ENCODE data around the gene UNC5A. TPM values are rescaled to one million over a fixed set of nuclear protein-coding genes. Genes with fewer than 3 reads are reported as not detected.

Gene UNC5A
- under 1 TPM in 3 of 4 donors, not detected in 1; 0.34 to 0.67 (median 0.67) TPM for total RNA-seq

DNA sequence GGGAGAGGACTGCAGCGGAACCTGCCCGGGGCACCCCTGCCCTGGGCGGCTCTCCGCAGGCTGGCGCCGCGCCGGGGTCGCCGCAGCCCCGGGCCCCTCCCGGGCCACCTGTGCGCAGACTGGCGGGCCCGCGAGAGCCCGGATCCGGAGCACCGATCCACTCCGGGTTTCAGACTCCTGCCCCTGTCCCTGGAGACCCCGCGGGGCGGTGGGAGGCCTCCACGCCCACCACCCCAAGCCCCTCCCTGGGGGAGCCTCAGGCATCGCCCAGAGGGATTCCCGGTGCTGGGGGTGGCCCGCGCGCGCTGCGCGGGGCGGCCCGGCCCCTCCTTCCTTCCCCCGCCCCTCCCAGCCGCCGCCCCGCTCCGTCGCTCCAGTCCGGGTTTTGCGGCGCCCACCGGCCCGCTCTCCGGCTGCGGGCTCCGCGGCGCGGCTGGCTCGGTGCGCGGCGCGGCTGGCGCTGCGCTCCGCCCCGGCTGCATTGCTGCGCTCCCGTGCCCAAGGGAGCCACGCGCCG lies at the start of gene UNC5A:
Gene UNC5A, plus strand, starts transcription at position 479 of the 517 bp plus-strand sequence. CDS start 192 bp downstream, outside the sequence.
- no CpG with 5 or more reads among the region's 65 CpGs for WGBS, 2 donors
- peaks cover 0 to 8% of the 10 kb centered on the region in 2 donors for H3K4me1 ChIP-seq
- H3K9me3 ChIP-seq, result no peaks in the 10 kb centered on the region
- TF ChIP-seq POLR2A (IDR thresholded peaks at IDR 0.05), result no peak
- TF ChIP-seq, protein P1, sequence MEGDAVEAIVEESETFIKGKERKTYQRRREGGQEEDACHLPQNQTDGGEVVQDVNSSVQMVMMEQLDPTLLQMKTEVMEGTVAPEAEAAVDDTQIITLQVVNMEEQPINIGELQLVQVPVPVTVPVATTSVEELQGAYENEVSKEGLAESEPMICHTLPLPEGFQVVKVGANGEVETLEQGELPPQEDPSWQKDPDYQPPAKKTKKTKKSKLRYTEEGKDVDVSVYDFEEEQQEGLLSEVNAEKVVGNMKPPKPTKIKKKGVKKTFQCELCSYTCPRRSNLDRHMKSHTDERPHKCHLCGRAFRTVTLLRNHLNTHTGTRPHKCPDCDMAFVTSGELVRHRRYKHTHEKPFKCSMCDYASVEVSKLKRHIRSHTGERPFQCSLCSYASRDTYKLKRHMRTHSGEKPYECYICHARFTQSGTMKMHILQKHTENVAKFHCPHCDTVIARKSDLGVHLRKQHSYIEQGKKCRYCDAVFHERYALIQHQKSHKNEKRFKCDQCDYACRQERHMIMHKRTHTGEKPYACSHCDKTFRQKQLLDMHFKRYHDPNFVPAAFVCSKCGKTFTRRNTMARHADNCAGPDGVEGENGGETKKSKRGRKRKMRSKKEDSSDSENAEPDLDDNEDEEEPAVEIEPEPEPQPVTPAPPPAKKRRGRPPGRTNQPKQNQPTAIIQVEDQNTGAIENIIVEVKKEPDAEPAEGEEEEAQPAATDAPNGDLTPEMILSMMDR (IDR thresholded peaks at IDR 0.05), result no peak
- H3K4me3 ChIP-seq (replicated peaks in 1 of 3), result no peak within 1 kb of the TSS
- no peak for DNase-seq
- no peaks in the 10 kb centered on the region for H3K27me3 ChIP-seq
- intact Hi-C loops (cut with DNase I), result no loop called here
- no peaks in the 10 kb centered on the region for H3K36me3 ChIP-seq
- H3K27ac ChIP-seq, result no peak within 1 kb of the TSS

DNA sequence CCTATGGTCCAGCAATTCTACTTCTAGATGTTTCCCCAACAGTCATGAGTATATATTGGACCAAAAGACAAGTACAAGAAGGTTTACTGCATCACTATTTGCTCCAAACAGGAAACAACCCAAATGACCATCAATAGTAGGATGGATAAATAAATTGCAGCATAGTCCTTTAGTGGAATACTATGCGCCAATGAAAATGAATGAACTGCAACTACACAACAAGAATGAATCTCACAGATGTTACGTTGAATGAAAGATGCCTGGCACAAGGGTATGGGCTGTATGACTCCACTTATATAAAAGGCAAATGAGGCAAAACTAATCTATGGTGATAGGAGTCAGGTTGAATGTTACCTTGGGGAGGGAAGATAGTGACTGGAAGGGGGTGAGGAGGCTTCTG lies 48.6 kb upstream of the UNC5A start:
- TF ChIP-seq POLR2A (IDR thresholded peaks at IDR 0.05), result no peak
- TF ChIP-seq, protein P1 (IDR thresholded peaks at IDR 0.05), result no peak
- WGBS, 2 donors, result 92% methylated on average over 2 of the region's 2 CpGs
- H3K27me3 ChIP-seq, result no peaks in the 10 kb centered on the region
- no peak overlapping the region for H3K4me3 ChIP-seq (replicated peaks in 1 of 3)
- no peaks in the 10 kb centered on the region for H3K9me3 ChIP-seq
- H3K27ac ChIP-seq, result no peak overlapping the region
- H3K4me1 ChIP-seq, result no peaks in the 10 kb centered on the region
- intact Hi-C loops (cut with DNase I), result no loop called here
- H3K36me3 ChIP-seq, result no peaks in the 10 kb centered on the region
- DNase-seq, result no peak

DNA sequence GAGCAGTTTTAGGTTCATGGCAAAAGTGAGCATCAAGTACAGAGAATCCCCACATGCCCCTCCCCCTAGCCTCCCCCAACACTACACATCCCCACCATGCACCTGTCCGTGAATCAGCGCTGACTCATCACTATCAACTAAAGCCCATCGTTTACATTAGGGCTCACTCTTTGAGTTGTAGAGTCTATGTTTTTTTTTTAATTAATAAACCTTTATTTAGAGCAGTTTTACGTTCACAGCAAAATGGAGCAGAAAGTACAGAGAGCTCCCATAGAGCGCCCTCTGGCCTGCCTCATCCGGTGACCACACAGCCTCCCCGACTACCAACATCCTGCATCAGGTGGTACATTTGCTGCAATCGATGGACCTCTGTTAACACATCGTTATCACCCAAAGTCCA lies 47.9 kb upstream of the UNC5A start:
- Histone ChIP-seq H3K4me1 (no peaks in the 10 kb centered on the region), H3K9me3 (no peaks in the 10 kb centered on the region), H3K36me3 (no peaks in the 10 kb centered on the region), H3K27me3 (no peaks in the 10 kb centered on the region), H3K4me3 (replicated peaks in 1 of 3) (no peak overlapping the region), H3K27ac (no peak overlapping the region)
- 55 to 63% methylated on average over 9 of the region's 9 CpGs for WGBS, 2 donors
- TF ChIP-seq POLR2A (IDR thresholded peaks at IDR 0.05), result no peak
- TF ChIP-seq, protein P1 (IDR thresholded peaks at IDR 0.05), result no peak
- intact Hi-C loops (cut with DNase I), result no loop called here
- DNase-seq, result no peak

DNA sequence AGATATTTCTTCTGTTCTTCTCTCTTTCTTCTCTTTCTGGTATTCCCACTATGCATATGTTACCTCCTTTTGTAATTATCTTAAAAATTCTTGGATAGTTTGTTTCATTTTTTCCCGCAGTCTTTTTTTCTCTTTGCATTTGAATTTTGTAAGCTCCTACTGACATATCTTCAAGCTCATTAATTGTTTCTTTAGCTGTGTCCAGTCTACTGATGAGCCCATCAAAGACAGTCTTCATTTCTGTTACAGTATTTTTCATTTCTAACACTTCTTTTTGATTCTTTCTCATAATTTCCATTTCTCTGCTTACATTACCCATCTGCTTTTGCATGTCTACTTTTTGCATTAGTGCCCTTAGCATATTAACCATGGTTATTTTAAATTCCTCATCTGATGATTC lies 44.7 kb upstream of the UNC5A start:
- DNase-seq, result no peak
- Histone ChIP-seq H3K36me3 (no peaks in the 10 kb centered on the region), H3K4me3 (replicated peaks in 1 of 3) (no peak overlapping the region), H3K4me1 (no peaks in the 10 kb centered on the region), H3K9me3 (no peaks in the 10 kb centered on the region), H3K27me3 (no peaks in the 10 kb centered on the region), H3K27ac (no peak overlapping the region)
- TF ChIP-seq, protein P1 (IDR thresholded peaks at IDR 0.05), result no peak
- intact Hi-C loops (cut with DNase I), result no loop called here
- WGBS, 2 donors, result 89 to 91% methylated on average over 1 of the region's 1 CpG

DNA sequence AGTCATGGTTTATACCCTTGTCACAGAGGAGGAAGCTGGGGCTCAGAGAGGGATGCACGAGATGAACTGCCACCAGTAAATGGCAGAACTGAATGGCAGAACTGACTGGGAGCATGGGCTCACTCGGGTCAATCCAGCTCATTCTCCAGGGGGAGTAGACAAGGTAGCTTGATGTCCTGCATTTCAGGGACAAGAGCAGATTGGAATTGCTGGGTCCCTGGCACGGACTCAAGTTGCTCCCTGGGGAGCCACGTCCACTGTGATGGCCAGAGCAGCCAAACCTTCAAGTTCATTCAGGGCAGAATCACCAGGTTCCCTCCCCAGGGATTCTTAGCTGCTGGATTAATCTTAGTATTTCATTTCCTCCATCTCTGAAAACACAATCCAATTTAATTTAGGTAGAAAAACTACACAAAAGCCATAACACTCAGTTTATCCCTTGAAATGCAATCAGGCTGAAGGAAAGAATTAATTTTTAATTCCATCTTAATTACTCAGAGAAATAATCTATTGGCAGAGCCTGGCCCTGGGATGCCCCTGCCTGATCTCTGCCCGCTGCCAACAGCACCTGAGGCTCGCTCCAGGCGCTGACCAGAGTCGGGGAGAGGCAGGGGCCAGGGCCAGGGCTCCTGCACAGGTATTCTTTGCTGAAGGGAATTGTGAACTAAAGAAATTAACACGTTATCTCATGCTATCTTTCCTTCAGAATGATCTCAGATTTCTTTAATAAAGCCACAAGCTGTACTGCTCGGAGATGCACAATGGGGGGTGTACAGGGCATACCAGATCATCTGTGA lies 42.0 kb upstream of the UNC5A start:
- H3K4me3 ChIP-seq (replicated peaks in 1 of 3), result no peak overlapping the region
- TF ChIP-seq, protein P1 (IDR thresholded peaks at IDR 0.05), result no peak
- TF ChIP-seq POLR2A (IDR thresholded peaks at IDR 0.05), result no peak
- no peaks in the 10 kb centered on the region for H3K36me3 ChIP-seq
- no peaks in the 10 kb centered on the region for H3K4me1 ChIP-seq
- intact Hi-C loops (cut with DNase I), result no loop called here
- WGBS, 2 donors, result 70 to 72% methylated on average over 10 of the region's 10 CpGs
- H3K27me3 ChIP-seq, result no peaks in the 10 kb centered on the region
- DNase-seq, result no peak
- no peak overlapping the region for H3K27ac ChIP-seq
- no peaks in the 10 kb centered on the region for H3K9me3 ChIP-seq
